Fibroblast of skin of left biceps (primary cell): Measurements from ENCODE around the gene PYGB.

ENCODE experiments used
- DNase-seq, 2 experiments: peaks; one replicate each; pipeline ENCODE4 v3.0.0-alpha.2; 2013; ENCODE audit warnings: low read depth in 2 of 2

PYGB gene

DNA sequence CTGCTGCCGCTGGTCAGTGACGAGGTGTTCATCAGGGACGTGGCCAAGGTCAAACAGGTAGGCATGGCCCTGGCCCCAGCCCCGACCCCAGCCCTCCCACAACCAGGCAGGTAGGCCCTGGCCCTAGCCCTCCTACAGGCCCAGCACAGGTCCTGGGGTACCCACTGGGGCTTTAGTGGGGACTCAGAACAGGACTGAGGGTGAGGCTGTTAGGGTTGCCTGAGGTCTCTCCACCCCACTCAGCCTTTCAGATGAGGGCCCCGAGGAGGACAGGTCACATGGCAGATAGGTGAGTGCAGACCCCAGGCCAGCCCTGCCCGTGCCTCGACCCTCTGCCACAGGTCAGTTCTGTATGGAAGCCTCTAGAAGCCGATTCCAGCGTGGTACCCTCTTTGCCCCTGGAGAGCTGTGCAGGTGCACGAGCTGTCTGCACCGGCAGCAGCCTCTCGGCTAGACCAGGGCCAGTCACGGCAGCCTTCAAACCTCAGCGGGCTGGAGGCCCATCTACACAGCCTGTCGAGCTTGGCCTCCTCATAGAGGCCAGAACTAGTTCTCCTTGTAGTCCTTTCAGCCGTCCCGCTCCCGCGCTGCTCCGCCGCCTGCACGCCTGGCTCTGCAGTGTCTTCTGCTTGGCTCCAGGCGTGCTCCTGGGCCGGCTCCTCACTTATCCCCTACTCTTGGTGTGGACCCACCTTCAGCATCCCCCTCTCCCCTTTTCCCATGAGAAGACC lies 35.5 kb downstream of the PYGB start:
- no peak for DNase-seq

DNA sequence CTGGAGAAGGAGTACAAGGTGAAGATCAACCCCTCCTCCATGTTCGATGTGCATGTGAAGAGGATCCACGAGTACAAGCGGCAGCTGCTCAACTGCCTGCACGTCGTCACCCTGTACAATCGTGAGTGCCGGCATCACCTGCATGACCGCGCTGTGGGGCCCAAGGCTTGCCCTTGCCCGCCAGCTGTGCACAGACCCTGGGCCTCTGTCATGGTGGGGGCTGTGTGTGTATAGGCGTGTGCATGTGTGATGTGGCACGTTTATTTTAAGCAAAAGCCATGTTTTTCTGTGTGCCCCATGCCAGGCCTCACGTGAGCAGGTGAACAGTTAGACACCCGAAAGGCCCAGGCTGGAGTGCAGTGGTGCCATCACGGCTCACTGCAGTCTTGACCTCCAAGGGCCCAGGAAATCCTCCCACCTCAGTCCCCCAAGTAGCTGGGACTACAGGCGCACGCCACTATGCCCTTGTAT lies 36.3 kb downstream of the PYGB start:
- no peak for DNase-seq

DNA sequence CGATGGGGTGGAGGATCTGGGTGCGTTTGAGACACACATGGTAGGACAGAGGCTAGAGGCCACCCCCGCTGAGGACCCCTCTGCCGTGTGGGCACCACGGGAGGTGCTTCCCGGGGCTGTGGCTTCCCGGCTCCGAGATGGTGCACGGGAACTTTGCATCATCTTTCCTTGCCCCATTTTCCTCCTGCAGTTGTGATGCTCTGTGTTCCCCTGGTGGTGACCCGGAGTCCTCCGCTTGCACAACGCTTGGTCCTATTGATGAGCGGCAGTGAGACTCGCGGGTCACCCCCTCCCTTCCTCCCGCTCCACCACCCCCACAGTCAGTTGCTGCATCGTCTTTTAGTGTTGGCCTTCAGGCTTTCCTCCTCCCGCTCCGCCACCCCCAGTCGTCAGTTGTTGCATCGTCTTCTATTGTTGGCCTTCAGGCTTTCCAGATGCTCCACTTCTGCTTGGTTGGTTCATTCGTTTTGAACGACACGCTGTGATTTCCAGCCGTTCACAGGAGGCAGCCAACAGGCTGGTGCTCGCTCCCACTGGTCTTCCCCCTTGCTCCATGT lies 37.3 kb downstream of the PYGB start:
- no peak for DNase-seq

DNA sequence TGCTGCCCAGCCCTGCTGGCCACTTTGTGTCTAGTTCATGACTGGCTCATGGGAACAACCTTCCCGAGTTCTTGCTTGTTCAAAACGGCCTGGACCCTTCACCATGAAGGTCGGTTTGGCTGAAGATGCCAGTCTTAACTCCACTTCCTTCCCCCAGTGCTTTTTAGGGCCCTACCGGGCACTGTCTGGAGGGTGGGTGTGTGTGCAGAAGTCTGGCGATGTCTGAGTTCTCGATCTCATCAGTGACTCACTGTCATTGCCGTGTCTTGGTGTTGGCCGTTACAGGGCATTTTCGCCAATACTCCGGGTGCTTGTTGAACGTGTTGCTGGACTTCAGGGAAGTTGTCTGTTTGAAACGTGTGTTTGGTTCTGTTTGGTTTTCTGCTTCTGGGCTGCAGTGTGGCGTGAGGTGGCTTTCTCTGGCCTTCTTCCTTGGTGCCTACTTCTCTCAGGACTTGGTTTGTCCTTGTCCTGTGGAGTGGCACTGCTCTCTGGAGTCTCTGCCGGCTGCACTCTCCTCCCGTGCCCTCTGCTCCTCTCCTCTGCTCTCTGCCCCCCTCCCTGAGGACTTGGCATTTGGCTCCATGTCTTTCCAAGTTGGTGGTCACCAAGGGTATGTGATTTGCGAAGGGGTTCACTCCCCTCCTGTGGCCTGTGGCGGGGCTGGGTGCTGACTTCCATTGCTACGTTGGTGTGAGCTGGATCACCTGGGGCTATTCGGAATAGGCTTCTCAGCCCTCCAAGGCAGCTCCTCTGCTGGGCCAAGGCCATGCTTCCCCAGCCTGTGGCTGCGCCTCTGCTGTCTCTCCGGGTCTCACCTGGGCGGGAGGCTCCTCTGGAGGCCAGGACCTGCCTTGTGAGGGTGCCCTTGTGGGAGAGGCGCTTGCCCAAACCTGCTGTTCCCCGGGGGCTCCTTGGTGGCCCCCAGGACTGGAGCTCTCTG lies 38.2 kb downstream of the PYGB start:
- DNase-seq: no peak

DNA sequence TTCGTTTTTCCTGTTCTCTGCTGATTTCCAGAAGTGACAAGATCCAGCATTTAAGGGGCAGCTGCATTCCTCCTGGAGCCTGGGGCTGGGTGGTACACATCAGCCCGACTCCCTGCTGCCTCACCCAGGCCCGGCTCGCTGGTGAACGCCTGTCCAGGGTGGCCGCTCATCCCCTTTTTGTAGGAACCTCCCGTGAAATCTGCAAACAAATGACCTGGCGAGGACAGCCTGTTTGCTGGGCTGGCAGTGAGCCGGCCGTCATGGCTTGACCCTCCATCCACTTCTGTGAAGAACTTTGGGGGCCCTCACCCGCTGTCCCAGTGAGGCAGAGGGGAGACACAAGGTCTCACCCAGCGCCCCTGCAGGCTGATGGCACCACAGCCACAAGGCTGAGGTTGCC lies 39.0 kb downstream of the PYGB start:
- DNase-seq: no peak

DNA sequence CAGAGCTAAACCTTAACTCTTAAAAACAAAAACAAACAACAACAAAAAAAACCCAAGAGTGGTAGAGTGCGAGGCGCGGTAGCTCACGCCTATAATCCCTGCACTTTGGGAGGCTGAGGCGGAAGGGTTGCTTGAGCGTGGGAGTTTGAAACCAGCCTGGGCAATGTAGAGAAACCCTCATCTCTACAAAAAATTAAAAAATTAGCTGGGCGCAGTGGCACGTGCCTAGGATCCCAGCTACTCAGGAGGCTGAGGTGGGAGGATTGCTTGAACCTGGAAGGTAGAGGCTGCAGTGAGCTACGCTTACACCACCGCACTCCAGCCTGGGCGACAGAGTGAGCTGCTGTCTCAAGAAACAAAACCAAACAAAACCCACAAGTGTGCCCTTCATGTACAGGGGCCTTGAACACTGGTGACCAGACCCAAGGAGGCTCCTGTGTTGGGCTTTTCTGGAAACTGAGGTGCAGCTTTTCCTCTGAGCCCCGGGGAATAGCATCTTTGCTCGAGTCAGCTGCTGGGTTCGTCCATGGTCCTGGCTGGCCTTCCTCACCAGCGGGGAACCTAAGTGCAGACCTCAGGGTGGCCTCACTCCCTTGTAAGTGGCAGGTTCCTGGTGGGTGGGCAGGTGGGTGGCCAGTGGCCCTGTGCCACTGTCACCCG lies 39.9 kb downstream of the PYGB start:
- no peak for DNase-seq

DNA sequence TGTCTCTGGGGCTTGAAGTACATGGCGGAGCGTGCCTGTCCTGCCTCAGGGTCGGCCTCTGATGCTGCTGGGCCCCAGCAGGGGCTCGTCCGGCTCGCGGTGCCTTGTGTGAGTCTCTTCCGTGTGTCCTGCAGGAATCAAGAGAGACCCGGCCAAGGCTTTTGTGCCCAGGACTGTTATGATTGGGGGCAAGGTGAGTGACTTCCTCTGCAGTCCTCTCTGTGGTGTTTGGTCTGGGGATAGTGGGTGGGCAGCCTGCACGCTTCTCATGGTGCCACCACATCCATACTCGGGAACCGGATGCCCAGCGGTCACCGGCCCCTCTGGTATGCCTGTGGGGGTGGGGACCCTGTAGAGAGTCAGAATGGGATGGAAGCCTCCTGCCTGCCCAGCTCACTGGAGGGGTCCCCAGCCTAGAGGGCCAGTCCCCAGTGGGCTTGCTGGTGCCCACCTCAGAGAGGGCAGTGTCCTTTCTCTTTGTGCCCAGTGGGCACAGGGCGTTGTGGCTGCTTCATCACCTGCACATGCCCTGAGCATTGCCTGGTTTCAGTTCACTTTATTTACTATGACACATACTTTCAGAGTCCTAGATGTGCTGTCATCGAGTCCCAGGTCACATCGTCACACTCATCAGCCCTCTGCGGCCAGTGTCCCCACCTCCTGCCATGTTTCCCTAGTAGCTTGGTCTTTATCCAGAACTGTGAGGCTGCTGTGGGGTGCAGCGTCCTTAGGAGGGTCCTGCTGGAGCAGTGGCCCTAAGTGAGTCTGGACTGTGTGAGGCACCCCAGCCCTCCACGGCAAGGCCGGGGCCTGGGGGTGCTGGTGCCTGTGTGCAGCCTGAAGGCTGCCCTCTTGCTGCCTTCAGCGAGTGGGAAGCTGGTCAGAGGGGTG lies 40.7 kb downstream of the PYGB start:
- DNase-seq: no peak

DNA sequence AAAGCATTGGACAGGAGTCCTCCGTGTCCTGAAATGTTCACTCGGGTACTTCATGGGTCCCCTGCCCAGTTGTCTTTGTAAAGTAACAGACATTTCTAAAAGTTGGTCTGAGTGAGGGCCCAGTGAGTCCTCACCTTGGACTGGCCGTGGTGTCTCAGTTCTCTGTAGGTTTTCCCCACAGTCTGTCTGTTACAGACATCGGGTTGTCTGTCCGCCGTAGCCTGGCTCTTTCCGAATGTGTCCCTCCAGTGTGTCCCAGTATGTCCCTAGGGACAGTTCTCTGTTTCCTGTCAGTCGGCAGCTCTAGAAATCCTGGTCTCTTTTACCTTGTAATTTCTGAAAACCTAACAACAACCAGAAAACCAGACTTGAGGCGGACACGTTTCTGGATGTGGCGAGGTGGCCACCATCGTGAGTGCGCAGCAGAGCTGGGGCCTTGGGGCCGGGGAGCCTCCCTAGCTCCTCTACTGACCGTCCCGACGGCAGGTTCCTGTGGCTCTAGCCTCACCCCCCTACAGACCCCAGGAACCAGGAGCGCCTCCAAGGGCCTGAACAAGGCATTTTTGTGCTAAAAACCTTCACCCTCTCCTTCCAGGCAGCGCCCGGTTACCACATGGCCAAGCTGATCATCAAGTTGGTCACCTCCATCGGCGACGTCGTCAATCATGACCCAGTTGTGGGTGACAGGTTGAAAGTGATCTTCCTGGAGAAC lies 42.2 kb downstream of the PYGB start:
- DNase-seq: no peak

DNA sequence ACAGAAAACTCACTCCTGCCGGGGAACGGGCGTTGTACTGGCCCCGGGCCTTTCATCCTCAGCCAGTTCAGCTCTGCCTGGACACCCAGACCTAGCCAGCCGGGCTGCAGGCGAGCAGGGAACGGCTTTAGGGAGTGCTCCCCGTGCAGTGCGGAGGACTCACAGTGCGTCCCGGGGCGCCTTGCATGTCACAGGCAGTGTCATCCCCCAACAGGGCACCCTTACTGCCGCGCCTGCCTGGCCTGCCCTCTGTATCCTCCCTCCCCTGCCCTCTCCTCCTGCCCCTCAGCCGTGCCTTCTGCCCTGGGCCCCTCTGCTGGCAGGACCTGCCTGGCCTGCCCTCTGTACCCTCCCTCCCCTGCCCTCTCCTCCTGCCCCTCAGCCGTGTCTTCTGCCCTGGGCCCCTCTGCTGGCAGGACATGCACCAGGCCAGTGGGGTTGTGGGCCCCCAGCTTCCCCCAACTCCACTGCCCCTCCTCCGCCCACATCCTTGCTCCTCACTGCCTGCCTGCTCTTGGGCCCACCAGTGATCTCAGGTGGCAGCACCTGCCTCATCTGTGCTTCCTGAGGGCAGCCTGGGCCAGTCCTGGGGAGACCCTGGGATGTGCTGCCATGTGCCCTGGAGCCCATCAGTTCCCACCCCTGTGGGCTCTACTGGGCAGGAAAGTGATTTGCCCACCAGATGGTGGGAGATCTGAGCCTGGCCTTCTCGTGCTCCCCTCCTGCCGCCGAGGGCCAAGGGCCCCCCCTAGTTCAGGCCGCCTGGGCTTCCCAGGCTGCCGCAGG lies 43.0 kb downstream of the PYGB start:
- no peak for DNase-seq

DNA sequence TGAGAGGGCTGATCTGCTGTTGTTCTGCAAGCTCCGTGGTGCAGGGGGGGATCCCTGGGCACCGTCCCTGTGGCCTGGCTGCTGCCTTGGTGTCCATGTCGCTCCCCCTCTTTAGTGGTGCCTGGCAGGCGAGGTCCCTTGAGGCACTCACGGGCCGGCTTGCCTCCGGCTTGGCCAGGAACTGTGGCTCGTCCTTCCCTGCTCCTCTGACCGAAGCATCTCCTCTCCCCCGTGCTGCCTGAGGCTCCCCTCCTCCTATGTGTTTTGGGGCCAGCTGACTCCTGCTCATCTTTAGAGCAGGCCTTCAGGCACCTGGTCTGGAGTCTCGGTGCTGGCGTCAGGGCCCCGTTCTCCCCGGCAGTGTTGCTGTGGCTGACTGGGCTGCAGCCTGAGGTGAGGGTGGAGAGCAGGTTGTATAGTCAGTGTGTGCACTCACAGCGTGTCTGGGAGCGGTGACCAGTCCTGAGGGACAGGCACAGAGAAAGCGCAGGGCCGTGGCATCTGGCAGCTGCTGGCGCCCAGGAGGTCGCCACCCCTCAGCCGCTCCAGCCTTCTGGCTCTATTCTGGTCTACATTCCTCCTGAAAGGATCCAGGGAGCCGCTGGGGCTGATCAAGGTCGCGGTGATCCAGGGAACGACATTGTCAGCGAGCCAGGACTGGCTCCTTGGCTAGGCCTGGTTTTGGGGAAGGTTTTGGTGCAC lies 43.7 kb downstream of the PYGB start:
- DNase-seq: no peak

DNA sequence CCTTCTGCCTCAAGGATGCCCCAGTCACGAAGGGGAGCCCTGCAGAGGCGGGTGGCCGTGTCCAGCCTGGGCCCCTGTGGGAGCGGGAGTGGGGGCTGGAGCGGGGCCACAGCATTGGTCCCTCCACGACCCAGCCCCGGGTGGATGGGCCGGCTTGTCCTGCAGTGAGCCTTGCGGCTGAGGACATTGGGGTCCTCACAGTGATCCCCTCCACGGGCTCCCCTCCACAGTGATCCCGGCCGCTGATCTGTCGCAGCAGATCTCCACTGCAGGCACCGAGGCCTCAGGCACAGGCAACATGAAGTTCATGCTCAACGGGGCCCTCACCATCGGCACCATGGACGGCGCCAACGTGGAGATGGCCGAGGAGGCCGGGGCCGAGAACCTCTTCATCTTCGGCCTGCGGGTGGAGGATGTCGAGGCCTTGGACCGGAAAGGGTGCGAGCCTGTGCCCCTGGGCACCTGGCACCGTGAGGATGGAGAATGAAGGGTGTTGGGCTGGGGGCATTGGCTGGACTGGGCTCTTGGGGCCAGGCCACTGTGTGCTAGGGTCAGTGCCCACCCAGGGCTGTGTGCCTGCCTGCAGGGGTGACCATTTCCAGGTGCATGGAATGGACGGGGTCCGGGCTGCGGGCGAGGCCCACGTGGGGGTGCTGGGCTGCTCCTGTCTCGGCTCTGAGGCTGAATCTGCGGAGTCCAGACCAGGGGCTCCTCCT lies 44.4 kb downstream of the PYGB start:
- DNase-seq: no peak

DNA sequence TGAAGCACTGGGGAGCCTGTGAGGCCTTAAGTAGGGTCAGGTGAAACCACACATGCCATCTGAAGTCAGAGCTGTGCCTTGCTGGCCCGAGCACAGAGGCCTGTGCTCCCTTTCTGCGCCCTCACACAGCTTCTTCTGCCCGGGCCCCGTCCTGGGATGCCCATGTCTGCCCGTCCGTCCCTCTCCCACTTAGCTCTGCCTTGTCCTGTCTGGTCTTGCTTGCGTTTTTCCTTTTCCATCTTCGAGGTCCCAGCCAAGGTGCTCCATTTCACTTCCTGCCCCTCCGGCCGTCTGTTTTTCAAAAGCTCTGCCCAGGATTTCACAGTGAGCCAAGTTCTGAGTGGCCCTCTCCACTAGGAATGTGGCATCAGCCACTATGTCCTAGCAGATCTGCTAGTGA lies 45.6 kb downstream of the PYGB start:
- no peak for DNase-seq

DNA sequence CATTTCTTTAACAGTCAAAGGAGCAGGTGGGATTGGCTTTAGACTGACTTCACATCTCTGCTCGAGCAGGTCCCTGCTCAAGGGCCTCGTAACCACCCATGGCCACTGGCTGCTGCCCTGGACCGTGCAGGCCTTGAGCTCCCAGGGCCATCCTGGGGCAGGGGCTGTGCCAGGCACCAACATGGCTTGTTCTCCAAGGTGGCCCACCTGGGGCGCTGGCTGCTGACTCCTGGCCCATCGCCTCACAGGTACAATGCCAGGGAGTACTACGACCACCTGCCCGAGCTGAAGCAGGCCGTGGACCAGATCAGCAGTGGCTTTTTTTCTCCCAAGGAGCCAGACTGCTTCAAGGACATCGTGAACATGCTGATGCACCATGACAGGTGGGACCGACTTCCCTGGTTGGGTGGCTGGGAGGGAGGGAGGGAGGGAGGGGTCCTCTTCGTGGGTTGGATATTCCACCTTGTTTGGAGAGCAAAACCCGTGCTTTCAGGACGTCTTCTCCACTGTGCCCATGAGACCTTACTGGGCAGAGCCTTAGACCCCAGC lies 46.1 kb downstream of the PYGB start:
- no peak for DNase-seq

DNA sequence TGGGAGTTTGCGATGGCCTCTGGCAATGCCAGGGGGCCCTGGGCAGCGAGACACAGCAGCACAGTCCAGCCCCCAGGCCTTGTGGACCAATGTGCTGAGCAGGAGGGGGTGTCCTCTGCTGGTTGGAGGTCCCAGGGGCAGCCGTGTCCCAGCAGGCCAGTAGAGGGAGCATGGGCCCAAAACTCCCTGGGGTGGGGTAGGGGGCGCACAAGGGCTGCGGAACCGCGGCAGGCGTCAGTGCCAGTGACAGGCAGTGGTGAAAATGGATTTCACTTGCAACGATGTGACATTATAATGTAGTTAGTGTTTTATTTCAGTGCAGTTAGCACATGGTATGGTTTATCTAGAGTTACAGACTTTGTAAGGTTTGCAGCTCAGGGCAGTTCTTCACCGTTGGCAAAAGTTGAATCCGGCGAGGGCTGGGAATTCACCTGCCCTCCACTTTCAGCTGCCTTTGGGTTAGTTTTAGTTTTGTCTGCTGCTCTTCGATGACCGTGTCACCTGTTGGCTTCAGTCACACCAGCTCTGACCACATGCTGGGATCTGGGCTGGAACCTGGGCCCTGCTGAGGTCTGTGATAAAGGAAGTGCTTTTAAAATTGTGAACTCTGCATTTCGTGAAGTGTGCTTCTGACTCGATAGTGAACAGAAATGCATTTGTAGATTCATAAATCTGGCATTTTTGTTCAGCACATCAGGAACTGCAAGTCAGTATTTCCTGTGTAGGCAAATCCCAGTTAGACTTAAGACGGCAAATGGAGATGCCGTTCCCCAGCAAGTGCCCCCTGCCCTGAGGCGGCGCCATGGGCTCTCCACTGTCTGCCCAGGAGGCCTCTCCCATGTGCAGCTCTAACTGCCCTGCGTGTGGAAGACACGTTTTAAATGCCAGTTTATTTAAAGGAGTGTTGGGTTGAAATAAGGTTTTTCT lies 46.8 kb downstream of the PYGB start:
- DNase-seq: peak in 1 of 2 experiments; percentile 22

DNA sequence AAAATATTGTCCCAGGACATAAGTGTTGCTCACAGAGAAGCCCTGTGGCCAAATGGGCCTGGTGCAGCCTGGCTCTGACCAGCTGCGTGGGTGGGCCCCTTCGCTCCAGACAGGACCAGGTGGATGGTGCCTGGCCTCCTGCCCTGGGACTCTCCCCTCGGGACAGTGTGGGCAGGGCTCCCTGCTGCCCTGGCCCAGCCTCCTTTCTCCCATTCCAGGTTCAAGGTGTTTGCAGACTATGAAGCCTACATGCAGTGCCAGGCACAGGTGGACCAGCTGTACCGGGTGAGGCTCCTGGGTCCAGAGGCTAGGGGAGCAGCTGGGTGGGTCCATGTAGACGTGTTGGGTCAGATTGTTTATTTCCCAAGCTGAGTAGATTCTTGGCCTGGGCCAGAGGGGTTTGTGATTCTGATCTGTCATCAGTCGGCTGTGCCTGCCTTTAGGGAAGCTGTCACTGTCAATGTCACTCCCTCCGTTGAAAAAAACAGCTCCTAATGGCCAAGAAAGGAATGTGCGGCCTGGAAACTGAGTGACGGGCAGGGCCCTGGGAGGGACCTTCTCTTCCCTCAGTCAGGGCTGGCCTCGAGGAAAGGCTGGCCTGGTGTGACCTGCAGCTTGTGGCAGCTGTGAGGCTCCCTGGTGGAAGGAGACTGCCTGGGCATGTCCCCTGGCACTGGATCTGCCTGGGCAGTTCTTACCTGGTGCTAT lies 47.7 kb downstream of the PYGB start:
- DNase-seq: no peak
